HEK293 (cell line): ENCODE results near the gene DNAH9.

ENCODE experiments used
- CTCF ChIA-PET: fragments of 350-600 bp; formaldehyde crosslinking; extraction: SDS; loops from one replicate; lab custom pipeline; 2021; ENCODE audit warnings: antibody characterized with exemption; lab: Yijun Ruan, JAX
- POLR2A ChIA-PET: fragments of 300-600 bp; formaldehyde crosslinking; extraction: SDS; loops from one replicate; lab custom pipeline; 2020; ENCODE audit warnings: antibody characterized with exemption, inconsistent platforms; lab: Yijun Ruan, JAX
- H3K27ac ChIP-seq: fragments of 200-500 bp; sonication (Bioruptor generic); 2 replicates; pipeline ENCODE4 v1.5.1; 2014; ENCODE audit warnings: low read depth, low read length, control low read depth, inconsistent platforms; ENCODE audit errors: extremely low read depth
- H3K36me3 ChIP-seq, 2 experiments: fragments of 200-500 bp in 1 of 2; sonication (Bioruptor generic) in 1 of 2; 1 replicate in 1 of 2; 2 replicates in 1 of 2; pipeline ENCODE4 v1.5.1; 2014 to 2017; ENCODE audit warnings: inconsistent platforms in 2 of 2, low read length in 2 of 2; ENCODE audit not compliant: control insufficient read depth in 2 of 2, insufficient read depth in 1 of 2
- H3K4me1 ChIP-seq: fragments of 200-500 bp; sonication (Bioruptor generic); 2 replicates; pipeline ENCODE4 v1.5.1; 2014; ENCODE audit warnings: mild to moderate bottlenecking, low read length, inconsistent platforms; ENCODE audit not compliant: control insufficient read depth, insufficient read depth
- H3K4me3 ChIP-seq: 2 replicates; pipeline ENCODE4 v1.5.1; 2011; ENCODE audit warnings: low read depth, mild to moderate bottlenecking, control low read depth, low read length, moderate library complexity
- H3K9me3 ChIP-seq: fragments of 200-500 bp; sonication (Bioruptor generic); 2 replicates; pipeline ENCODE4 v1.5.1; 2014; ENCODE audit warnings: low read depth, low read length, inconsistent platforms; ENCODE audit not compliant: control insufficient read depth, insufficient read depth
- GLIS1 ChIP-seq: fragments of 450-650 bp; formaldehyde crosslinking; IDR thresholded peaks from 2 replicates; pipeline ENCODE4 v1.5.1; 2016; ENCODE audit warnings: missing biosample characterization, missing genetic modification characterization
- GLIS2 ChIP-seq: fragments of 450-650 bp; formaldehyde crosslinking; IDR thresholded peaks from 2 replicates; pipeline ENCODE4 v1.5.1; 2016; ENCODE audit warnings: missing biosample characterization, missing genetic modification characterization
- KLF1 ChIP-seq: fragments of 450-650 bp; formaldehyde crosslinking; IDR thresholded peaks from 2 replicates; pipeline ENCODE4 v1.5.1; 2016; ENCODE audit warnings: missing biosample characterization, missing genetic modification characterization
- KLF16 ChIP-seq: fragments of 450-650 bp; formaldehyde crosslinking; IDR thresholded peaks from 2 replicates; pipeline ENCODE4 v1.5.1; 2017; ENCODE audit warnings: missing biosample characterization, missing genetic modification characterization
- MZF1 ChIP-seq: fragments of 450-650 bp; formaldehyde crosslinking; IDR thresholded peaks from 2 replicates; pipeline ENCODE4 v1.5.1; 2017; ENCODE audit warnings: missing biosample characterization, missing genetic modification characterization, borderline replicate concordance
- OSR2 ChIP-seq: fragments of 450-650 bp; formaldehyde crosslinking; IDR thresholded peaks from 2 replicates; pipeline ENCODE4 v1.5.1; 2016; ENCODE audit warnings: missing biosample characterization, missing genetic modification characterization
- PRDM1 ChIP-seq: fragments of 450-650 bp; formaldehyde crosslinking; IDR thresholded peaks from 2 replicates; pipeline ENCODE4; 2016; ENCODE audit warnings: missing biosample characterization, missing genetic modification characterization
- SP2 ChIP-seq: fragments of 450-650 bp; formaldehyde crosslinking; IDR thresholded peaks from 2 replicates; pipeline ENCODE4 v1.5.1; 2016; ENCODE audit warnings: missing biosample characterization, missing genetic modification characterization
- TRIM28 ChIP-seq: IDR thresholded peaks from 2 replicates; pipeline ENCODE4 v1.6.1; 2011; ENCODE audit warnings: low read length, control low read depth, borderline replicate concordance
- WT1 ChIP-seq: fragments of 450-650 bp; formaldehyde crosslinking; IDR thresholded peaks from 2 replicates; pipeline ENCODE4 v1.5.1; 2016; ENCODE audit warnings: missing biosample characterization, missing genetic modification characterization
- ZBTB1 ChIP-seq: fragments of 450-650 bp; formaldehyde crosslinking; IDR thresholded peaks from 2 replicates; pipeline ENCODE4 v1.5.1; 2016; ENCODE audit warnings: missing biosample characterization, missing genetic modification characterization
- ZBTB10 ChIP-seq: fragments of 450-650 bp; formaldehyde crosslinking; IDR thresholded peaks from 2 replicates; pipeline ENCODE4 v1.5.1; 2016; ENCODE audit warnings: missing biosample characterization, missing genetic modification characterization
- ZBTB8A ChIP-seq: fragments of 450-650 bp; formaldehyde crosslinking; IDR thresholded peaks from 2 replicates; pipeline ENCODE4 v1.5.1; 2016; ENCODE audit warnings: missing biosample characterization, missing genetic modification characterization
- ZFP37 ChIP-seq: fragments of 450-650 bp; formaldehyde crosslinking; IDR thresholded peaks from 2 replicates; pipeline ENCODE4 v1.5.1; 2016; ENCODE audit warnings: missing biosample characterization, missing genetic modification characterization
- ZFP69B ChIP-seq: fragments of 450-650 bp; formaldehyde crosslinking; IDR thresholded peaks from 2 replicates; pipeline ENCODE4 v1.5.1; 2016; ENCODE audit warnings: missing biosample characterization, missing genetic modification characterization
- ZIC2 ChIP-seq: fragments of 450-650 bp; formaldehyde crosslinking; IDR thresholded peaks from 2 replicates; pipeline ENCODE4 v1.5.1; 2016; ENCODE audit warnings: missing biosample characterization, missing genetic modification characterization
- ZNF292 ChIP-seq: fragments of 450-650 bp; formaldehyde crosslinking; IDR thresholded peaks from 2 replicates; pipeline ENCODE4 v1.5.1; 2016; ENCODE audit warnings: low read depth, missing biosample characterization, missing genetic modification characterization, borderline replicate concordance
- ZNF404 ChIP-seq: fragments of 450-650 bp; formaldehyde crosslinking; IDR thresholded peaks from 2 replicates; pipeline ENCODE4 v1.5.1; 2017; ENCODE audit warnings: missing biosample characterization, missing genetic modification characterization
- ZNF423 ChIP-seq: fragments of 450-650 bp; formaldehyde crosslinking; IDR thresholded peaks from 2 replicates; pipeline ENCODE4 v1.5.1; 2016; ENCODE audit warnings: missing biosample characterization, missing genetic modification characterization
- ZNF501 ChIP-seq: fragments of 450-650 bp; formaldehyde crosslinking; IDR thresholded peaks from 2 replicates; pipeline ENCODE4 v1.5.1; 2016; ENCODE audit warnings: missing biosample characterization, missing genetic modification characterization
- ZNF561 ChIP-seq: fragments of 450-650 bp; IDR thresholded peaks from 2 replicates; pipeline ENCODE4 v1.5.1; 2018; ENCODE audit warnings: missing biosample characterization, missing genetic modification characterization, borderline replicate concordance
- ZNF580 ChIP-seq: fragments of 450-650 bp; formaldehyde crosslinking; IDR thresholded peaks from 2 replicates; pipeline ENCODE4 v1.5.1; 2016; ENCODE audit warnings: missing biosample characterization, missing genetic modification characterization
- ZNF585B ChIP-seq: fragments of 450-650 bp; formaldehyde crosslinking; IDR thresholded peaks from 2 replicates; pipeline ENCODE4 v1.5.1; 2016; ENCODE audit warnings: missing biosample characterization, missing genetic modification characterization
- ZNF629 ChIP-seq: fragments of 450-650 bp; formaldehyde crosslinking; IDR thresholded peaks from 2 replicates; pipeline ENCODE4 v1.5.1; 2017; ENCODE audit warnings: missing biosample characterization, missing genetic modification characterization
- TF ChIP-seq, protein P1 (sequence below): fragments of 450-650 bp; formaldehyde crosslinking; IDR thresholded peaks from 2 replicates; pipeline ENCODE4 v1.5.1; 2016; ENCODE audit warnings: missing biosample characterization, missing genetic modification characterization
- TF ChIP-seq, protein P2 (sequence below): fragments of 450-650 bp; formaldehyde crosslinking; IDR thresholded peaks from 2 replicates; pipeline ENCODE4; 2016; ENCODE audit warnings: missing biosample characterization, missing genetic modification characterization
- TF ChIP-seq, protein P3 (sequence below): fragments of 450-650 bp; formaldehyde crosslinking; IDR thresholded peaks from 2 replicates; pipeline ENCODE4 v1.5.1; 2016; ENCODE audit warnings: missing biosample characterization, missing genetic modification characterization
- TF ChIP-seq, protein P4 (sequence below): fragments of 450-650 bp; IDR thresholded peaks from 2 replicates; pipeline ENCODE4 v1.5.1; 2018; ENCODE audit warnings: missing biosample characterization, mild to moderate bottlenecking, missing genetic modification characterization

DNAH9 gene

GRCh38 chr17:11997147-11997971, 399.1 kb downstream of the DNAH9 start, which contains the start of gene ZNF18:
ZNF18 (minus strand) TSS chr17:11997475; CDS start chr17:11992829, 4,646 bp downstream.
- Histone ChIP-seq H3K27ac (peak within 1 kb of the TSS; percentile 81), H3K4me3 (peak within 1 kb of the TSS; percentile 94), H3K4me1 (no peaks in the 10 kb centered on the region; the same call in 1 of the 2 replicates), H3K9me3 (no peaks in the 10 kb centered on the region), H3K36me3 (peaks cover 3% of the 10 kb centered on the region in 2 experiments; a peak in 2 of 3 replicates)
- POLR2A ChIA-PET = interaction anchor here (0.5 to 3.4 kb wide), 32 partner anchors 9 to 1021 kb away, joined by 3 to 70 read pairs (median 6); partner anchors contain the start of genes ELAC2 and MAP2K4
- CTCF ChIA-PET = interaction anchor here (1.3 to 2.2 kb wide), 2 partner anchors 11 to 62 kb away, joined by 4 to 9 read pairs; no protein-coding TSS in a partner anchor
- TF ChIP-seq GLIS1 (tag by site-specific recombination) = peak; percentile 79
- no peak for TF ChIP-seq ZNF292 (tag by site-specific recombination)
- peak; percentile 72; the same call in 1 of the 2 replicates for TF ChIP-seq ZNF501 (tag by site-specific recombination)
- peak; percentile 67; the same call in 1 of the 2 replicates for TF ChIP-seq PRDM1
- peak; percentile 91 for TF ChIP-seq ZBTB8A (tag by site-specific recombination)
- peak; percentile 47 for TF ChIP-seq KLF1
- peak; percentile 85 for TF ChIP-seq SP2
- peak; percentile 27; the same call in 1 of the 2 replicates for TF ChIP-seq ZIC2 (tag by site-specific recombination)
- TF ChIP-seq, protein P1, sequence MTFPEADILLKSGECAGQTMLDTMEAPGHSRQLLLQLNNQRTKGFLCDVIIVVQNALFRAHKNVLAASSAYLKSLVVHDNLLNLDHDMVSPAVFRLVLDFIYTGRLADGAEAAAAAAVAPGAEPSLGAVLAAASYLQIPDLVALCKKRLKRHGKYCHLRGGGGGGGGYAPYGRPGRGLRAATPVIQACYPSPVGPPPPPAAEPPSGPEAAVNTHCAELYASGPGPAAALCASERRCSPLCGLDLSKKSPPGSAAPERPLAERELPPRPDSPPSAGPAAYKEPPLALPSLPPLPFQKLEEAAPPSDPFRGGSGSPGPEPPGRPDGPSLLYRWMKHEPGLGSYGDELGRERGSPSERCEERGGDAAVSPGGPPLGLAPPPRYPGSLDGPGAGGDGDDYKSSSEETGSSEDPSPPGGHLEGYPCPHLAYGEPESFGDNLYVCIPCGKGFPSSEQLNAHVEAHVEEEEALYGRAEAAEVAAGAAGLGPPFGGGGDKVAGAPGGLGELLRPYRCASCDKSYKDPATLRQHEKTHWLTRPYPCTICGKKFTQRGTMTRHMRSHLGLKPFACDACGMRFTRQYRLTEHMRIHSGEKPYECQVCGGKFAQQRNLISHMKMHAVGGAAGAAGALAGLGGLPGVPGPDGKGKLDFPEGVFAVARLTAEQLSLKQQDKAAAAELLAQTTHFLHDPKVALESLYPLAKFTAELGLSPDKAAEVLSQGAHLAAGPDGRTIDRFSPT (tag by site-specific recombination) = peak; percentile 52; the same call in 1 of the 2 replicates
- TF ChIP-seq GLIS2 (tag by site-specific recombination) = peak; percentile 7; the same call in 1 of the 2 replicates
- peak; percentile 51 for TF ChIP-seq ZFP37 (tag by site-specific recombination)
- peak; percentile 88 for TF ChIP-seq ZBTB10 (tag by site-specific recombination)
- TF ChIP-seq OSR2 = no peak
- no peak for TF ChIP-seq ZNF585B (tag by site-specific recombination)
- 0 out of 2 replicates have a peak, but pooled peaks have one; percentile 10 for TF ChIP-seq ZNF580 (tag by site-specific recombination)
- no peak; the same call in 1 of the 2 replicates for TF ChIP-seq ZNF423 (tag by site-specific recombination)
- TF ChIP-seq ZNF404 (tag by site-specific recombination) = no peak
- no peak for TF ChIP-seq WT1 (tag by site-specific recombination)
- TF ChIP-seq MZF1 (tag by site-specific recombination) = peak; percentile 23; the same call in 1 of the 2 replicates
- TF ChIP-seq, protein P2, sequence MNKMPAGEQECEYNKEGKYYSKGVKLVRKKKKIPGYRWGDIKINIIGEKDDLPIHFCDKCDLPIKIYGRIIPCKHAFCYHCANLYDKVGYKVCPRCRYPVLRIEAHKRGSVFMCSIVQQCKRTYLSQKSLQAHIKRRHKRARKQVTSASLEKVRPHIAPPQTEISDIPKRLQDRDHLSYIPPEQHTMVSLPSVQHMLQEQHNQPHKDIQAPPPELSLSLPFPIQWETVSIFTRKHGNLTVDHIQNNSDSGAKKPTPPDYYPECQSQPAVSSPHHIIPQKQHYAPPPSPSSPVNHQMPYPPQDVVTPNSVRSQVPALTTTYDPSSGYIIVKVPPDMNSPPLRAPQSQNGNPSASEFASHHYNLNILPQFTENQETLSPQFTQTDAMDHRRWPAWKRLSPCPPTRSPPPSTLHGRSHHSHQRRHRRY (tag by site-specific recombination) = no peak
- TF ChIP-seq ZNF561 (tag by site-specific recombination) = peak; percentile 89
- 0 out of 2 replicates have a peak, but pooled peaks have one; percentile 36 for TF ChIP-seq ZFP69B
- peak; percentile 47; the same call in 1 of the 2 replicates for TF ChIP-seq TRIM28
- TF ChIP-seq, protein P3, sequence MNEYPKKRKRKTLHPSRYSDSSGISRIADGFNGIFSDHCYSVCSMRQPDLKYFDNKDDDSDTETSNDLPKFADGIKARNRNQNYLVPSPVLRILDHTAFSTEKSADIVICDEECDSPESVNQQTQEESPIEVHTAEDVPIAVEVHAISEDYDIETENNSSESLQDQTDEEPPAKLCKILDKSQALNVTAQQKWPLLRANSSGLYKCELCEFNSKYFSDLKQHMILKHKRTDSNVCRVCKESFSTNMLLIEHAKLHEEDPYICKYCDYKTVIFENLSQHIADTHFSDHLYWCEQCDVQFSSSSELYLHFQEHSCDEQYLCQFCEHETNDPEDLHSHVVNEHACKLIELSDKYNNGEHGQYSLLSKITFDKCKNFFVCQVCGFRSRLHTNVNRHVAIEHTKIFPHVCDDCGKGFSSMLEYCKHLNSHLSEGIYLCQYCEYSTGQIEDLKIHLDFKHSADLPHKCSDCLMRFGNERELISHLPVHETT (tag by site-specific recombination) = peak; percentile 71; the same call in 1 of the 2 replicates
- 0 out of 2 replicates have a peak, but pooled peaks have one; percentile 45 for TF ChIP-seq ZBTB1 (tag by site-specific recombination)
- TF ChIP-seq, protein P4, sequence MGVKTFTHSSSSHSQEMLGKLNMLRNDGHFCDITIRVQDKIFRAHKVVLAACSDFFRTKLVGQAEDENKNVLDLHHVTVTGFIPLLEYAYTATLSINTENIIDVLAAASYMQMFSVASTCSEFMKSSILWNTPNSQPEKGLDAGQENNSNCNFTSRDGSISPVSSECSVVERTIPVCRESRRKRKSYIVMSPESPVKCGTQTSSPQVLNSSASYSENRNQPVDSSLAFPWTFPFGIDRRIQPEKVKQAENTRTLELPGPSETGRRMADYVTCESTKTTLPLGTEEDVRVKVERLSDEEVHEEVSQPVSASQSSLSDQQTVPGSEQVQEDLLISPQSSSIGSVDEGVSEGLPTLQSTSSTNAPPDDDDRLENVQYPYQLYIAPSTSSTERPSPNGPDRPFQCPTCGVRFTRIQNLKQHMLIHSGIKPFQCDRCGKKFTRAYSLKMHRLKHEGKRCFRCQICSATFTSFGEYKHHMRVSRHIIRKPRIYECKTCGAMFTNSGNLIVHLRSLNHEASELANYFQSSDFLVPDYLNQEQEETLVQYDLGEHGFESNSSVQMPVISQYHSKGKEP (tag by site-specific recombination) = 0 out of 2 replicates have a peak, but pooled peaks have one; percentile 12
- peak; percentile 35; the same call in 1 of the 2 replicates for TF ChIP-seq KLF16 (tag by site-specific recombination)
- TF ChIP-seq ZNF629 = peak; percentile 79
